ENCODE measurements around the gene NLRP12. TPM values are rescaled to one million over a fixed set of nuclear protein-coding genes. Genes with fewer than 3 reads are reported as not detected.
"Not testable (repeated sequence)": the region's sequence is repeated elsewhere in the genome, so short reads cannot be mapped to it uniquely, and the experiment has no call there.

The NLRP12 gene
- total RNA-seq, 1 donor from 2014 or later: 6.8 TPM

DNA sequence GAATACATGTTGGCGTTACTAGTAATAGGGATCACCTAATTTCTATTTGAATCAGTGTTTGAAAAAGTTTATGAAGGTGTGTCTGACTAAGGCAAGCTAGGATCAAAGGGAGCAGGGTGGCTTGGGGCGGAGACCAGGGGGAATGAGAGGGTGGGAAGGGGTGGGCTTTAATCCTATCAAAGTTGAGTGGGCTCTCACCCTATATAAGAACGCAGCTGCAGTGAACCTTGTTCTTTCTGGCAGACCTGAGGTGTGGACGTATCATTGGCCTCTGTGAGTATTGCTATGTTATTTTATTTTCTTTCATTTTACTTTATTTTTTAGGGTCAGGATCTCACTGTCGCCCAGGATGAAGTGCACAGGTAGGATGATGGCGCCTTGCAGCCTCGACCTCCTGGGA lies 37.4 kb downstream of the NLRP12 start:
- H3K27me3 ChIP-seq (ENCODE audit: low read depth): peaks cover 3% of the 10 kb centered on the region
- intact Hi-C loops (cut with DNase I): no loop called here

DNA sequence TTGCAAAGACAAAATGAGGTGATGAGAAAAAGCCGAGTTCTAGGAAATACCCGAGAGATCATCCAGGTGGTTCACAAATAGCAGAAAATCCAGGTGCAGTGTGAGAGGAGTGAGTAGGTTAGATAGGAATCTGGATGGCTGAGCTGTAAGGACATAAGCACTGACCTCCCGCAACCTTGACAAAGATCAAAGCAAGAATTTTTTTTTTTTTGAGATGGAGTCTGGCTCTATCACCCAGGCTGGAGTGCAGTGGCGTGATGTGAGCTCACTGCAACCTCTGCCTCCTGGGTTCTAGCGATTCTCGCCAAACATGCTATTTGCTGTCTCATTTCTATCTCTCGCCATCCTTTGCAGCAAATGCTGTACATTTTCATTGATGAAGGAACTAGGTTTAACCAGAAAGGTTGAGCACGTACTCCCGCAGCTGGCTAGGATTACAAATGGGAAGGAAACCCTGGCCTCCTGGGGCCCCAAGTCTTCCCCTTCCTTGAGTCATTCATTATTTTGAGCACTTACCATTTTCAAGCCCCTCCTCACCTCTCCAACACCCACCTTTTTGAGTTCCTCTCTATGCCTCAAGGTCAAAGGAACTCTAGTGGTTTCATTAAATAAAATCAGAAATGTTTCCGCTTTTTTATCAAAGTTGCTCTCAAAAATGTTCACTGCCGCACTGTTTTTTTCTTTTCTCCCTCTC lies 38.8 kb downstream of the NLRP12 start:
- intact Hi-C loops (cut with DNase I): no loop called here
- Histone ChIP-seq H3K4me3 (no peak overlapping the region), H3K9me3 (no peaks in the 10 kb centered on the region), H3K36me3 (no peaks in the 10 kb centered on the region), H3K4me1 (no peaks in the 10 kb centered on the region), H3K27ac (no peak overlapping the region), H3K27me3 (ENCODE audit: low read depth) (peaks cover 3% of the 10 kb centered on the region)
- DNase-seq (no peak), ATAC-seq (no peak)
- TF ChIP-seq, protein P1, sequence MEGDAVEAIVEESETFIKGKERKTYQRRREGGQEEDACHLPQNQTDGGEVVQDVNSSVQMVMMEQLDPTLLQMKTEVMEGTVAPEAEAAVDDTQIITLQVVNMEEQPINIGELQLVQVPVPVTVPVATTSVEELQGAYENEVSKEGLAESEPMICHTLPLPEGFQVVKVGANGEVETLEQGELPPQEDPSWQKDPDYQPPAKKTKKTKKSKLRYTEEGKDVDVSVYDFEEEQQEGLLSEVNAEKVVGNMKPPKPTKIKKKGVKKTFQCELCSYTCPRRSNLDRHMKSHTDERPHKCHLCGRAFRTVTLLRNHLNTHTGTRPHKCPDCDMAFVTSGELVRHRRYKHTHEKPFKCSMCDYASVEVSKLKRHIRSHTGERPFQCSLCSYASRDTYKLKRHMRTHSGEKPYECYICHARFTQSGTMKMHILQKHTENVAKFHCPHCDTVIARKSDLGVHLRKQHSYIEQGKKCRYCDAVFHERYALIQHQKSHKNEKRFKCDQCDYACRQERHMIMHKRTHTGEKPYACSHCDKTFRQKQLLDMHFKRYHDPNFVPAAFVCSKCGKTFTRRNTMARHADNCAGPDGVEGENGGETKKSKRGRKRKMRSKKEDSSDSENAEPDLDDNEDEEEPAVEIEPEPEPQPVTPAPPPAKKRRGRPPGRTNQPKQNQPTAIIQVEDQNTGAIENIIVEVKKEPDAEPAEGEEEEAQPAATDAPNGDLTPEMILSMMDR (IDR thresholded peaks at IDR 0.05): no peak

More for the DNA sequence above, 37.4 kb downstream of the NLRP12 start:
- Histone ChIP-seq H3K4me1 (no peaks in the 10 kb centered on the region), H3K4me3 (no peak overlapping the region), H3K36me3 (no peaks in the 10 kb centered on the region), H3K27ac (no peak overlapping the region), H3K9me3 (no peaks in the 10 kb centered on the region)
- TF ChIP-seq, protein P1 (IDR thresholded peaks at IDR 0.05): no peak
- DNase-seq (no peak), ATAC-seq (no peak)

DNA sequence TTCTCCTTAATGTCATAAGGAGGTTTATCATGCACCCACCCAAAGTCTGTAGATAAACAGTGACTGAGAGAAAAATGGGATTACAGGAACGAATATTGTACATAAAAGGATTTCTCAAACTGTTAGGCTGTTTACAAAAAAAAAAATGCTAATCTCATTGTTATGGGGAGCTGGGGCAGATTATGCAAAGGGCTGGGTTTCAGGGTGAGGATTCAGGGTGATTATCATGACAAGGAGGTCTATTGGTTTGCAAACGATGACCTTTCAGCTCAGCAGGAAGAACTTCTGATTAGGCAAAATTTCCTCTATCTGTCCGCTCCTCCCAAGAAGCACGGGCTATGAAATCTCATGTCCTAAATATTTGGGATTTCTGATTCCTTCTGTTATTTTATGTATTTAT lies 41.4 kb downstream of the NLRP12 start:
- Histone ChIP-seq H3K27me3 (ENCODE audit: low read depth) (peaks cover 3% of the 10 kb centered on the region), H3K4me3 (no peak overlapping the region), H3K9me3 (no peaks in the 10 kb centered on the region), H3K4me1 (no peaks in the 10 kb centered on the region), H3K36me3 (no peaks in the 10 kb centered on the region), H3K27ac (no peak overlapping the region)
- DNase-seq (no peak), ATAC-seq (no peak)
- TF ChIP-seq, protein P1 (IDR thresholded peaks at IDR 0.05): no peak
- intact Hi-C loops (cut with DNase I): no loop called here

DNA sequence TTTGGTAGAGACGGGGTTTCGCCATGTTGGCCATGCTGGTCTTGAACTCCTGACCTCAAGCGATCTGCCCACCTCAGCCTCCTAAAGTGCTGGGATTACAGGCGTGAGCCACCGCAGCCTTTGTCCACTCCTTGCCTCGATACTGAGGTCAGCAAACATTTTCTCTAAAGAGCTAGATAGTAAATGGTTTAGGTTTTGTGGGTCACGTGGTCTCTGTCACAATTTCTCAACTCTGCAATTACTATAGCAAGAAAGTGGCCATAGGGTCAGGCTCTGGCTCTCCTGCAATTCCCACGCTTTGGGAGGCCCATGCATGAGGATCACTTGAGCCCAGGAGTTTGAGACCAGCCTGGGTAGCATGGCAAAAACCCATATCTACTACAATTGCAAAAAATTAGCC lies 42.8 kb downstream of the NLRP12 start:
- H3K36me3 ChIP-seq; DNase-seq; ATAC-seq; H3K9me3 ChIP-seq; intact Hi-C loops (cut with DNase I); H3K27ac ChIP-seq; H3K4me1 ChIP-seq; H3K27me3 ChIP-seq (ENCODE audit: low read depth); H3K4me3 ChIP-seq: not testable (repeated sequence)

DNA sequence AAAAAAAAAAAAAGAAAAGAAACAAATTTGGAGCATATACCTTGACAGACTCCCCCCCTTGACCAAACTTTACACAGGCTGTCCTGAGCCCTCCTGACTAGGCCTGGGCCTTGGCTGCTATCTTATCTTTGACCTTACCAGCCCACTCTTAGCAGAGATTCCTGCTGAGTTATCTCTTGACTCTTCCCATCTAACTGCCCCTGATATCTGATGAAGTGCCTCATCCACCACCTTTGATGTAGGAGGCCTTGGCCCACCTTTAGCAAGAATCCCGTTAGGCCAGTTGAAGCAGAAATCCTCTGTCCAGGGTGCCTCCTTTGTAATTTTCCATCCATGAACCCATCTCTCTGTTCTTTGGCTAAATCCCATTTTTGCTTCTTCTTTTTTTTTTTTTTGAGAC lies 43.6 kb downstream of the NLRP12 start:
- intact Hi-C loops (cut with DNase I): no loop called here
- H3K27ac ChIP-seq: no peak overlapping the region
- H3K36me3 ChIP-seq: no peaks in the 10 kb centered on the region
- H3K9me3 ChIP-seq: no peaks in the 10 kb centered on the region
- no peak for ATAC-seq
- no peaks in the 10 kb centered on the region for H3K27me3 ChIP-seq (ENCODE audit: low read depth)
- no peaks in the 10 kb centered on the region for H3K4me1 ChIP-seq
- TF ChIP-seq, protein P1 (IDR thresholded peaks at IDR 0.05): no peak
- no peak for DNase-seq
- no peak overlapping the region for H3K4me3 ChIP-seq

DNA sequence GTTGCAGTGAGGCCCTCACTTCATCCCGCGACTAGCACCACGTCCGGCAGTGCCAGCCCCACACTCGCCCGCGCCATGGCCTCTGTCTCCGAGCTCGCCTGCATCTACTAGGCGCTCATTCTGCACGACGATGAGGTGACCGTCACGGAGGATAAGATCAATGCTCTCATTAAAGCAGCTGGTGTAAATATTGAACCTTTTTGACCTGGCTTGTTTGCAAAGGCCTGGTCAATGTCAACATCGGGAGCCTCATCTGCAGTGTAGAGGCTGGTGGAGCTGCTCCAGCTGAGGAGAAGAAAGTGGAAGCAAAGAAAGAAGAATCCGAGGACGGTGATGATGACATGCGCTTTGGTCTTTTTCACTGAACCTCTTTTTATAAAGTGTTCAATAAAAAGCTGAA lies 48.6 kb downstream of the NLRP12 start:
- intact Hi-C loops (cut with DNase I): no loop called here
- H3K27me3 ChIP-seq (ENCODE audit: low read depth): no peaks in the 10 kb centered on the region
- H3K27ac ChIP-seq: no peak overlapping the region
- ATAC-seq (no peak), DNase-seq (no peak)
- H3K9me3 ChIP-seq: no peaks in the 10 kb centered on the region
- TF ChIP-seq, protein P1 (IDR thresholded peaks at IDR 0.05): no peak
- H3K4me1 ChIP-seq: no peaks in the 10 kb centered on the region
- H3K4me3 ChIP-seq: no peak overlapping the region
- H3K36me3 ChIP-seq: no peaks in the 10 kb centered on the region

DNA sequence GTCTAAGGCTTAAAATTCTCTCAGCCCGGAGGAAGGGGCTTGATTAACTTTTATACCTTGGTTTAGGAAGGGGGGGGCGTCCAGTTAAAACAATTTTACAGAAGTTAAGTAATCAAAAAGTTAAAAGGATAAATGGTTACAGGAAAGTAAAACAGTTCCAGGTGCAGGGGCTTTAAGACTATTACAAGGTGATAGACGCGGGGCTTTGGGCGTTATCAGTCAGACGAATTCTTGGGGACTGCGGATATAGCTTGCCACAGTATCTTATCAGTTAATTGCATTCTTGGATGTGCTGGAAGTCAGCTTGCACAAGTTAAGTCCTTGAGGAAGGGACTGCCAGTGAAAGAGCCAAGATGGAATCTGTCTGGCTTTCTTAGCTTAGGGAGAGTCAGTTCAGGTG lies 49.6 kb downstream of the NLRP12 start:
- intact Hi-C loops (cut with DNase I): not testable (repeated sequence)

More for the DNA sequence above, 49.6 kb downstream of the NLRP12 start:
- not testable (repeated sequence) for H3K27me3 ChIP-seq (ENCODE audit: low read depth); H3K4me1 ChIP-seq; H3K9me3 ChIP-seq; H3K27ac ChIP-seq; DNase-seq; ATAC-seq; H3K36me3 ChIP-seq; H3K4me3 ChIP-seq

Data from lower lobe of right lung (tissue), 2 donors.